HepG2 (cell line): ENCODE results near the gene PUM1. TPM values are rescaled to one million over a fixed set of nuclear protein-coding genes. Genes with fewer than 3 reads are reported as not detected.

Source experiments
- GABPA ChIP-seq, 2 experiments: IDR thresholded peaks; 2 replicates each; pipeline ENCODE4 v1.6.1; 2011 to 2016; ENCODE audit warnings: low read depth in 2 of 2, low read length in 1 of 2, missing biosample characterization in 1 of 2, missing genetic modification characterization in 1 of 2
- MEF2D ChIP-seq: sonication (generic); formaldehyde crosslinking; IDR thresholded peaks from 2 replicates; pipeline ENCODE4 v1.5.1; 2020; ENCODE audit warnings: mild to moderate bottlenecking, missing genetic modification reagents
- NCOR1 ChIP-seq: fragments of 200-600 bp; sonication (generic); IDR thresholded peaks from 2 replicates; pipeline ENCODE4 v1.7.0; 2017; ENCODE audit warnings: antibody characterized with exemption, low read length, borderline replicate concordance
- PLSCR1 ChIP-seq: sonication (generic); formaldehyde crosslinking; IDR thresholded peaks from 2 replicates; pipeline ENCODE4 v1.5.0; 2020; ENCODE audit warnings: missing genetic modification reagents, mild to moderate bottlenecking, borderline replicate concordance
- PRPF4 ChIP-seq: fragments of 200-400 bp; formaldehyde crosslinking; IDR thresholded peaks from 2 replicates; pipeline ENCODE4 v1.6.1; 2016; ENCODE audit warnings: low read length, low read depth; ENCODE audit not compliant: poor library complexity, severe bottlenecking
- SP5 ChIP-seq: IDR thresholded peaks from 2 replicates; pipeline ENCODE4 v1.6.1; 2016; ENCODE audit warnings: low read depth, borderline replicate concordance
- THYN1 ChIP-seq: sonication (generic); formaldehyde crosslinking; IDR thresholded peaks from 2 replicates; pipeline ENCODE4 v1.8.1; 2023; ENCODE audit warnings: low read depth, mild to moderate bottlenecking, moderate library complexity, missing genetic modification reagents, borderline replicate concordance
- TMF1 ChIP-seq: sonication (generic); formaldehyde crosslinking; IDR thresholded peaks from 2 replicates; pipeline ENCODE4 v1.8.1; 2022; ENCODE audit warnings: low read depth, missing genetic modification reagents
- ZBTB1 ChIP-seq: sonication (generic); formaldehyde crosslinking; IDR thresholded peaks from 2 replicates; pipeline ENCODE4 v1.4.0; 2020; ENCODE audit warnings: missing genetic modification reagents, borderline replicate concordance
- ZNF230 ChIP-seq: sonication (generic); formaldehyde crosslinking; IDR thresholded peaks from 2 replicates; pipeline ENCODE4 v1.4.0; 2020; ENCODE audit warnings: mild to moderate bottlenecking, missing genetic modification reagents
- ZNF367 ChIP-seq: sonication (generic); formaldehyde crosslinking; IDR thresholded peaks from 2 replicates; pipeline ENCODE4 v1.4.0; 2020; ENCODE audit warnings: missing genetic modification reagents, borderline replicate concordance
- ZNF513 ChIP-seq: sonication (generic); formaldehyde crosslinking; conservative IDR thresholded peaks from 2 replicates; pipeline ENCODE4 v1.5.0; 2020; ENCODE audit warnings: missing genetic modification reagents
- ZNF570 ChIP-seq: sonication (generic); formaldehyde crosslinking; IDR thresholded peaks from 2 replicates; pipeline ENCODE4 v1.4.0; 2020; ENCODE audit warnings: mild to moderate bottlenecking, missing genetic modification reagents, borderline replicate concordance
- ZNF574 ChIP-seq: sonication (generic); formaldehyde crosslinking; IDR thresholded peaks from 2 replicates; pipeline ENCODE4 v1.4.0; 2020; ENCODE audit warnings: missing genetic modification reagents
- ZNF589 ChIP-seq: sonication (generic); formaldehyde crosslinking; conservative IDR thresholded peaks from 2 replicates; pipeline ENCODE4 v1.8.0; 2022; ENCODE audit warnings: mild to moderate bottlenecking, moderate library complexity, missing genetic modification reagents
- ZNF687 ChIP-seq: sonication (generic); formaldehyde crosslinking; IDR thresholded peaks from 2 replicates; pipeline ENCODE4 v1.5.1; 2020; ENCODE audit warnings: mild to moderate bottlenecking, missing genetic modification reagents, moderate library complexity
- ZSCAN20 ChIP-seq: sonication (generic); formaldehyde crosslinking; IDR thresholded peaks from 2 replicates; pipeline ENCODE4 v1.4.0; 2020; ENCODE audit warnings: missing genetic modification reagents, mild to moderate bottlenecking, borderline replicate concordance
- polyA plus RNA-seq, 8 experiments: library from polyadenylated mRNA; depleted of rRNA in 3 of 8; stranded (reverse) in 7 of 8; unstranded in 1 of 8; fragments of >200 nt; fragmentation: Illumina TruSeq in 4 of 8; extraction: Trizol in 4 of 8; gene quantifications; 2 replicates each; pipeline versions ENCODE4 v1.2.1 to v1.2.3, GENCODE V29; 2011 to 2016; ENCODE audit warnings: low read depth in 4 of 8, missing spikeins in 1 of 8, mixed read lengths in 1 of 8; ENCODE audit not compliant: insufficient read depth in 1 of 8
- total RNA-seq, 5 experiments: library from RNA; depleted of rRNA; stranded (reverse); fragments of >200 nt; fragmentation: Illumina TruSeq; extraction: Trizol; gene quantifications; 2 replicates each; pipeline ENCODE4 v1.2.3, GENCODE V29; 2016; ENCODE audit warnings: low read depth in 1 of 5

Gene PUM1
- total and polyA plus RNA-seq, 2 of the 13 experiments (the other 11 are each of a cell fraction or from before 2014, with no cell fraction given): 64.7 to 91.0 TPM

GRCh38 chr1:30892671-30893073 is 172.8 kb downstream of the PUM1 start (continued):
- TF ChIP-seq ZNF687 (CRISPR knock-in tag) (no peak; the same call in 1 of the 2 replicates), TMF1 (CRISPR knock-in tag) (no peak), ZSCAN20 (CRISPR knock-in tag) (no peak), PLSCR1 (CRISPR knock-in tag) (0 out of 2 replicates have a peak, but pooled peaks have one; percentile 37), ZNF230 (CRISPR knock-in tag) (no peak), THYN1 (CRISPR knock-in tag) (no peak), PRPF4 (no peak), ZNF513 (no peak), GABPA (IDR thresholded peaks at IDR 0.05; ENCODE audit: low read depth, low read length) (no peak), GABPA (CRISPR knock-in tag; IDR thresholded peaks at IDR 0.05; ENCODE audit: low read depth) (no peak), ZNF574 (CRISPR knock-in tag) (0 out of 2 replicates have a peak, but pooled peaks have one; percentile 40), MEF2D (no peak), ZNF570 (no peak), ZNF589 (CRISPR knock-in tag) (no peak), ZBTB1 (CRISPR knock-in tag) (no peak), NCOR1 (peak; percentile 93), ZNF367 (no peak), SP5 (CRISPR knock-in tag) (no peak)
